Measurements from ENCODE around the gene NUP188. TPM values are rescaled to one million over a fixed set of nuclear protein-coding genes. Genes with fewer than 3 reads are reported as not detected.
"Not testable (repeated sequence)": the region's sequence is repeated elsewhere in the genome, so short reads cannot be mapped to it uniquely, and the experiment has no call there.

NUP188 gene
- polyA plus RNA-seq, 6 donors from 2014 or later: 20.2 to 30.2 (median 24.7) TPM

DNA sequence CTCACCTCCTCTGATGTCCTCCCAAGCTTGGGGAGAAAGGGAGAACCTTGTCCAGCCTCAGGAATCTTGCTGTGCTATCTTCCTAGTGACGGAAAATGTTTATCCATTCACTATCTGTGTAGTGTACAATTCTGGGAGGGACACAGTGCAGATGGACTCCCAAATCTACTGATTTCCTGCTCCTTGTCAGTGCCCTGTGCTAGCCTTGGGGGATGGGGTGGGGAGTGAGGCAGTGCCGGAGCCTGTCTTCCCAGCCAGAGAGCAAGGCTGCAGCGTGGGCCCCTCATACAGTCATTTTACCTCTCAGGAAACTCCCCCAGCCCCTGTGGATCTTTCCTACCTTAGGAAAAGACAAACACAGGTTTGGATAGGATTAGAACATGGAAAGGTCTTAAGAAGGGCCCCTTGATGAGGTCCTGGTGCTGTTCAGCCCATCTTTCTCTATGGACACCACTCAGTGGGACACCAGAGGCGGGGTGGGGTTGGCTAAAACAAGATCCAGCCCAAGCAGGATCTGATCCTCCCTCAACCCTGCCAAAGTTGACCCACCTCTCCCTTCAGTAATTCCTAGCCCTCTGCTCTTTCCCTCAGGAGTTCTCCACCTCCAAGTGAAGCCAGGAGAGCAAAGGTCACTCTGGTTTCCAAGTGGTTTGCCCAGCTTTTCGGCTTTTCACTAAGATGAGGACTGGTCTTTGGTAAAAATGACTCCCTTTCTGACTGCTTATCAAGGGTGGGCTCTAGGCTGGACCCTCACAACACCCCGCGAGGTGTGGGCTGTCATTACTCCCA, 3.5 kb upstream of the NUP188 start:
- Mint-ChIP-seq H3K27ac (peak overlapping the region in 2 of 6 donors; percentile 47 to 76), H3K27me3 (no peaks in the 10 kb centered on the region), H3K9me3 (no peaks in the 10 kb centered on the region), H3K4me1 (peaks cover 25 to 33% (median 28%) of the 10 kb centered on the region in 3 donors), H3K4me3 (peak overlapping the region in 2 of 8 donors; percentile 18 to 41), H3K36me3 (no peaks in the 10 kb centered on the region)
- no peak for ATAC-seq (ENCODE audit: low read depth in 2 of 2)
- no peak for DNase-seq

GRCh38 chr9:128944966-128945365, 2.5 kb upstream of the NUP188 start:
- ATAC-seq (ENCODE audit: low read depth in 2 of 2); H3K27me3 Mint-ChIP-seq; H3K9me3 Mint-ChIP-seq; H3K36me3 Mint-ChIP-seq; H3K27ac Mint-ChIP-seq; DNase-seq: not testable (repeated sequence)
- Mint-ChIP-seq H3K4me3 (peak overlapping the region in 3 of 8 donors; percentile 9 to 90 (median 59)), H3K4me1 (peaks cover 25 to 33% (median 28%) of the 10 kb centered on the region in 3 donors)

GRCh38 chr9:128945798-128946501, 1.5 kb upstream of the NUP188 start:
- Mint-ChIP-seq H3K27me3 (no peaks in the 10 kb centered on the region), H3K9me3 (no peaks in the 10 kb centered on the region), H3K27ac (peak overlapping the region in 5 of 6 donors; percentile 63 to 98 (median 87)), H3K36me3 (no peaks in the 10 kb centered on the region), H3K4me3 (peak overlapping the region; percentile 63 to 99 (median 97)), H3K4me1 (peaks cover 25 to 33% (median 28%) of the 10 kb centered on the region in 3 donors)
- DNase-seq (no peak), ATAC-seq (ENCODE audit: low read depth in 2 of 2) (no peak)

- no peaks in the 10 kb centered on the region for H3K27me3 Mint-ChIP-seq
Observed at GRCh38 chr9:128946571-128947276, 775 bp upstream of the NUP188 start.

GRCh38 chr9:128947277-128947526, 297 bp upstream of the NUP188 start:
- H3K27ac Mint-ChIP-seq: peak overlapping the region; percentile 98 to 99 (median 99)
- DNase-seq (no peak), ATAC-seq (ENCODE audit: low read depth in 2 of 2) (no peak)
- H3K27me3 Mint-ChIP-seq: no peaks in the 10 kb centered on the region
- H3K4me3 Mint-ChIP-seq: peak overlapping the region; percentile 90 to 99 (median 98)
- H3K36me3 Mint-ChIP-seq: no peaks in the 10 kb centered on the region
- peaks cover 25 to 33% (median 28%) of the 10 kb centered on the region in 3 donors for H3K4me1 Mint-ChIP-seq
- no peaks in the 10 kb centered on the region for H3K9me3 Mint-ChIP-seq

More at GRCh38 chr9:128946571-128947276, 775 bp upstream of the NUP188 start:
- peak; percentile 1 to 3 for ATAC-seq (ENCODE audit: low read depth in 2 of 2)
- Mint-ChIP-seq H3K4me3 (peak overlapping the region; percentile 90 to 99 (median 98)), H3K36me3 (no peaks in the 10 kb centered on the region), H3K27ac (peak overlapping the region; percentile 97 to 99 (median 99)), H3K4me1 (peaks cover 25 to 33% (median 28%) of the 10 kb centered on the region in 3 donors), H3K9me3 (no peaks in the 10 kb centered on the region)
- DNase-seq: no peak

DNA sequence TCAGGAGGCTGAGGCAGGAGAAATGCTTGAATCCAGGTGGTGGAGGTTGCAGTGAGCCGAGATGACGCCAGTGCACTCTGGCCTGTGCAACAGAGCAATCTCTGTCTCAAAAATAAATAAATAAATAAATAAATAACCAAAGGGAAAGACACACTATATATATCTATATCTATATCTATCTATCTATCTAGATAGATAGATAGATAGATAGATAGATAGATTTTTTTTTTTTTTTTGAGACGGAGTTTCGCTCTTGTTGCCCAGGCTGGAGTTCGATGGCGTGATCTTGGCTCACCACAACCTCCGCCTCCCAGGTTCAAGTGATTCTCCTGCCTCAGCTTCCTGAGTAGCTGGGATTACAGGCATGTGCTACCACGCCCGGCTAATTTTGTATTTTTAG, 13.9 kb downstream of the NUP188 start:
- not testable (repeated sequence) for H3K27me3 Mint-ChIP-seq; H3K27ac Mint-ChIP-seq; DNase-seq; H3K9me3 Mint-ChIP-seq; ATAC-seq (ENCODE audit: low read depth in 2 of 2); H3K4me3 Mint-ChIP-seq
- Mint-ChIP-seq H3K36me3 (peaks cover 0 to 11% of the 10 kb centered on the region in 2 donors), H3K4me1 (peaks cover 0 to 11% (median 0%) of the 10 kb centered on the region in 3 donors)

DNA sequence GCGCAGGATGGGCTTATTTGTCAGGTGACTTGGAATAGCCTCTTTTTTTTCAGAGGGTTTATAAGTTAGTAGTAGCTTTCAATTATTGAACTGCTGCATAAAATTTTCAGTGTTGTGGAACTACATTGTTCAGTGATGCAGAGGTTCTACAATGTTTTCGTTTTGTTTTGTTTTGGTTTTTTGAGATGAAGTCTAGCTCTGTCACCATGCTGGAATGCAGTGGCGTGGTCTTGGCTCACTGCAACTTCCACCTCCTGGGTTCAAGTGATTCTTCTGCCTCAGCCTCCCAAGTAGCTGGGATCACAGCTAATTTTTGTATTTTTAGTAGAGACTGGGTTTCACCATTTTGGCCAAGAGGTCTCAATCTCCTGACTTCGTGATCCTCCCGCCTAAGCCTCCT, 22.0 kb downstream of the NUP188 start:
- Mint-ChIP-seq H3K27me3 (no peaks in the 10 kb centered on the region), H3K27ac (no peak overlapping the region), H3K4me3 (no peak overlapping the region), H3K4me1 (peaks cover 0 to 4% (median 3%) of the 10 kb centered on the region in 3 donors), H3K36me3 (peaks cover 28 to 31% of the 10 kb centered on the region in 2 donors), H3K9me3 (no peaks in the 10 kb centered on the region)
- no peak for DNase-seq
- ATAC-seq (ENCODE audit: low read depth in 2 of 2): no peak

DNA sequence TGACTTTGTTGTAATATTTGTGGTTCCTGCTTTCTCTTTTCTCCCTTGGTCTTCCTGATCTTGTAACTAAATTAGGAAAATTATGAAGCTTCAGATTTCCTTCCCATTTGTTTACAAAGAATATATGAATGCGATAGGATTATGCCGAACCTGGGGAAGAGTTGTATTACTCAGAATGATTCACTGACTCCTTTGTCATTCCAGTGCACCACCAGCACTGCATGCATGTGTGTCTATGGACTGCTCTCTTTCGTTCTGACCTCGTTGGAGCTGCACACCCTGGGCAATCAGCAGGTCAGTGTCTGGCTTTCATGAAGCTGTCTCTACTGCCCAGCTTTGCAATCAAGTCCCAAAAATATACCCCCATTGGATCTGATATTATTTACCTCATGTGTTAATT, 25.5 kb downstream of the NUP188 start:
- H3K4me1 Mint-ChIP-seq: no peaks in the 10 kb centered on the region
- H3K9me3 Mint-ChIP-seq: no peaks in the 10 kb centered on the region
- H3K27ac Mint-ChIP-seq: peak overlapping the region in 1 of 6 donors; percentile 33
- no peak overlapping the region for H3K4me3 Mint-ChIP-seq
- ATAC-seq (ENCODE audit: low read depth in 2 of 2): no peak
- no peak for DNase-seq
- no peaks in the 10 kb centered on the region for H3K27me3 Mint-ChIP-seq
- H3K36me3 Mint-ChIP-seq: peaks cover 28 to 38% of the 10 kb centered on the region in 2 donors

GRCh38 chr9:128979111-128979510, 31.6 kb downstream of the NUP188 start:
- Mint-ChIP-seq H3K4me1 (no peaks in the 10 kb centered on the region), H3K36me3 (peaks cover 22 to 28% of the 10 kb centered on the region in 2 donors), H3K4me3 (no peak overlapping the region), H3K9me3 (no peaks in the 10 kb centered on the region), H3K27ac (peak overlapping the region in 1 of 6 donors; percentile 21), H3K27me3 (no peaks in the 10 kb centered on the region)
- DNase-seq (no peak), ATAC-seq (ENCODE audit: low read depth in 2 of 2) (no peak)

DNA sequence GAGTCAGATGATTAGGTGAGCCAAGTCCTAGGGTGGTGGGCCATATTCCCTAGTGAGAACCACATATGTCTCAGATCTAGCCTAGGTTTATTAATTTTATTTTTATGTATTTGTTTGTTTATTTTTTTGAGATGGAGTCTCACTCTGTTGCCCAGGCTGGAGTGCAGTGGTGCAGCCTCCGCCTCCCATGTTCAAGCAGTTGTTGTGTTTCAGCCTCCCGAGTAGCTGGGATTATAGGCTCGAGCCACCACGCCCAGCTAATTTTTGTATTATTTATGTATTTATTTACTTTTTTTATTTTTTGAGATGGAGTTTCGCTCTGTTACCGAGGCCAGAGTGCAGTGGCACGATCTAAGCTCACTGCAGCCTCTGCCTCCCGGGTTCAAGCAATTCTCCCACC, 36.0 kb downstream of the NUP188 start:
- Mint-ChIP-seq H3K27ac (no peak overlapping the region), H3K27me3 (no peaks in the 10 kb centered on the region), H3K4me1 (no peaks in the 10 kb centered on the region), H3K9me3 (no peaks in the 10 kb centered on the region), H3K36me3 (peaks cover 28 to 30% of the 10 kb centered on the region in 2 donors), H3K4me3 (no peak overlapping the region)
- DNase-seq (no peak), ATAC-seq (ENCODE audit: low read depth in 2 of 2) (no peak)

DNA sequence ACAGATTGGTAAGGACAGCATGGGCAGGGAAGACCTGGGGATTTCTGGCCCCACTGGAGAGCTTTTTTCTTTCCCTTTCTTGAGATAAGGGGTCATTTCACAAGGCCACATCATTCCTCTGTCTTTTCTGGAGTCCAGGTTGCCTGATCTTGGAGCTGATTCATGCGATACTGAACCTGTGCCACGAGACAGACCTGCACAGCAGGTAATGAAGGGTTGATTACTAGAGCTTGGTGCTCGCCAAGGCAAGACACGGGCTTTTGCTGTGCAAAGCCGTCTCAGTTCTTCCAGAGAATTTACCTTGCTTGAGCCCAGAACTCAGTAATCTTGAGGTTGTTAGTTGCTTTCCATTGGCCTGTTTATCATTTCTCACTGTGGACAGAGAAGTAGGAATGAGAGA, 39.2 kb downstream of the NUP188 start:
- H3K4me3 Mint-ChIP-seq: no peak overlapping the region
- no peak for DNase-seq
- H3K27ac Mint-ChIP-seq: no peak overlapping the region
- H3K9me3 Mint-ChIP-seq: no peaks in the 10 kb centered on the region
- no peak for ATAC-seq (ENCODE audit: low read depth in 2 of 2)
- H3K4me1 Mint-ChIP-seq: no peaks in the 10 kb centered on the region
- H3K36me3 Mint-ChIP-seq: peaks cover 17 to 21% of the 10 kb centered on the region in 2 donors
- H3K27me3 Mint-ChIP-seq: no peaks in the 10 kb centered on the region

DNA sequence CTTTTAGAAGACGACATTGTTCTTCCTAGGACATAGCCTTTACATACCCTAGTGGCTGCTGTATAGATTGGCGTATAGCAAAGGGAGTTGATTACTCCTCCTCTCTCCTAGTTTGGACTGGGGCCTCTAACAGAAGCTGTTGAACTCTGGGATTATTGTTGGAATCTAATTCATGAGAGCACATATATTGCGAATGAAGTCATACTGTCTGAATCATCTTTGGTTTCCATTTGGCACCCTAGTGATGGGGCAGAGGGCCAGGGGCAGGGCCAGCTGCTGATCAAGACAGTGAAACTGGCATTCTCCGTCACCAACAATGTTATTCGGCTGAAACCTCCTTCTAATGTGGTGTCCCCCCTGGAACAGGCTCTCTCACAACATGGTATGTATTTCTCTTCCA, 40.3 kb downstream of the NUP188 start:
- H3K4me3 Mint-ChIP-seq: no peak overlapping the region
- peaks cover 20 to 21% of the 10 kb centered on the region in 2 donors for H3K36me3 Mint-ChIP-seq
- DNase-seq (no peak), ATAC-seq (ENCODE audit: low read depth in 2 of 2) (no peak)
- no peak overlapping the region for H3K27ac Mint-ChIP-seq
- no peaks in the 10 kb centered on the region for H3K9me3 Mint-ChIP-seq
- no peaks in the 10 kb centered on the region for H3K4me1 Mint-ChIP-seq
- no peaks in the 10 kb centered on the region for H3K27me3 Mint-ChIP-seq

DNA sequence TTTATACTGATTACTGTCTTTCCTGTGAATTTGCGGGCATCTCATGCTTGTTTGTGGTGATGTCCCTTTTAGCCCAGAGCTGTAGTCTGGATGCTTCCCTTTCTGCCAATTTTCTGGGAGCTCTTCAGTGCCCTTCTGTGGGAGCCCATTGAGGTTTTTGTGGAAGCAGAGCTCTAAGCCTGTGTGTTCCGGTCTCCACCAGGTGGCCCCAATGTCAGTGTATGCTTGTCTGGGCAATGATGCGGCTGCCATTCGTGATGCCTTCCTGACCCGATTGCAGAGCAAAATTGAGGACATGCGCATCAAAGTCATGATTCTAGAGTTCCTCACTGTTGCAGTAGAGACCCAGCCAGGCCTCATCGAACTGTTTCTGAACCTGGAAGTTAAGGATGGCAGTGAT, 45.5 kb downstream of the NUP188 start:
- Mint-ChIP-seq H3K4me3 (no peak overlapping the region), H3K36me3 (peaks cover 22 to 44% of the 10 kb centered on the region in 2 donors), H3K27me3 (no peaks in the 10 kb centered on the region), H3K27ac (no peak overlapping the region), H3K4me1 (no peaks in the 10 kb centered on the region), H3K9me3 (no peaks in the 10 kb centered on the region)
- ATAC-seq (ENCODE audit: low read depth in 2 of 2) (no peak), DNase-seq (no peak)

Data from naive B cell (primary cell).